K562 (cell line): Measurements from ENCODE around the gene MACROD2. TPM values are rescaled to one million over a fixed set of nuclear protein-coding genes. Genes with fewer than 3 reads are reported as not detected.

Source experiments
- ATAC-seq: fragments of 200-7000 bp; cut with Tn5 transposase; 3 replicates; pipeline ENCODE4 v1.9.1; 2020; ENCODE audit warnings: moderate library complexity
- BruUV-seq: library from RNA; stranded (reverse); fragments of 400-500 nt; replicated peaks from 2 replicates; lab custom pipeline; 2021; lab: Mats Ljungman, UMichigan
- CTCF ChIA-PET: fragments of 300-600 bp; formaldehyde crosslinking; extraction: SDS; loops from one replicate; lab custom pipeline; 2021; ENCODE audit warnings: low intra/inter-chr PET ratio; lab: Yijun Ruan, JAX
- POLR2A ChIA-PET: fragments of 300-600, 350-650 bp; sonication (Branson Sonifier 250); formaldehyde crosslinking; extraction: SDS; loops from one replicate; lab custom pipeline; 2021; ENCODE audit warnings: antibody characterized with exemption, inconsistent platforms; lab: Yijun Ruan, JAX
- DNase-seq, 4 experiments: peaks; one replicate each; pipeline versions ENCODE4 v3.0.0 to v3.0.0-alpha.2; 2011 to 2018; ENCODE audit warnings: low spot score in 3 of 4, mixed read lengths in 3 of 4; ENCODE audit errors: extremely low read depth in 1 of 4
- FAIRE-seq: peaks from 2 replicates; lab custom pipeline; 2011; peaks lifted over from hg19 to GRCh38; lab: Jason Lieb, UNC
- H2AFZ ChIP-seq: 2 replicates; pipeline ENCODE4 v1.6.0; 2011; ENCODE audit warnings: low read depth, low read length, control low read depth, inconsistent platforms
- H3K27ac ChIP-seq: fragments of 200-600 bp; 3 replicates; pipeline ENCODE4 v1.8.0; 2011; ENCODE audit warnings: low read depth, mild to moderate bottlenecking, control low read depth, inconsistent platforms, low read length, moderate library complexity, mixed read lengths; ENCODE audit errors: extremely low read depth
- H3K27me3 ChIP-seq, 2 experiments: fragments of 300-600 bp in 1 of 2; 2 replicates in 1 of 2; 3 replicates in 1 of 2; pipeline versions ENCODE4 v1.6.0 to v1.8.0; 2011; ENCODE audit warnings: inconsistent platforms in 2 of 2, low read length in 2 of 2, mild to moderate bottlenecking in 1 of 2, mixed read lengths in 1 of 2, moderate library complexity in 1 of 2; ENCODE audit not compliant: control insufficient read depth in 2 of 2, insufficient read depth in 2 of 2
- H3K36me3 ChIP-seq: fragments of 300-600 bp; 3 replicates; pipeline ENCODE4 v1.8.0; 2011; ENCODE audit warnings: mild to moderate bottlenecking, low read length, inconsistent platforms; ENCODE audit not compliant: control insufficient read depth, insufficient read depth
- H3K4me1 ChIP-seq, 2 experiments: fragments of 200-600 bp in 1 of 2; replicated peaks in 1 of 2; 2 replicates in 1 of 2; 3 replicates in 1 of 2; pipeline versions ENCODE4 v1.5.1 to v1.8.0; 2011; ENCODE audit warnings: inconsistent platforms in 2 of 2, low read length in 2 of 2, mild to moderate bottlenecking in 1 of 2, mixed read lengths in 1 of 2, moderate library complexity in 1 of 2; ENCODE audit not compliant: control insufficient read depth in 2 of 2, insufficient read depth in 2 of 2
- H3K4me2 ChIP-seq: 2 replicates; pipeline ENCODE4 v1.6.1; 2011; ENCODE audit warnings: low read length, control low read depth, inconsistent platforms, mixed read lengths; ENCODE audit not compliant: insufficient read depth
- H3K4me3 ChIP-seq: fragments of 200-600 bp; sonication (generic), shearing (Covaris generic); 2 replicates; pipeline ENCODE4 v1.5.1; 2016; ENCODE audit warnings: control low read depth, inconsistent platforms
- H3K79me2 ChIP-seq: fragments of 200-600 bp; 3 replicates; pipeline ENCODE4 v1.8.0; 2011; ENCODE audit warnings: low read length, inconsistent platforms; ENCODE audit not compliant: control insufficient read depth, insufficient read depth
- H3K9ac ChIP-seq, 2 experiments: 2 replicates each; pipeline versions ENCODE4 v1.6.0 to v1.6.1; 2011; ENCODE audit warnings: low read depth in 2 of 2, low read length in 2 of 2, control low read depth in 1 of 2, inconsistent platforms in 1 of 2, mild to moderate bottlenecking in 1 of 2, mixed read lengths in 1 of 2; ENCODE audit not compliant: insufficient read depth in 1 of 2
- H3K9me1 ChIP-seq: one replicate; pipeline ENCODE4 v1.6.0; 2011; ENCODE audit warnings: inconsistent platforms, mild to moderate bottlenecking, low read length, moderate library complexity; ENCODE audit not compliant: control insufficient read depth, insufficient read depth
- H3K9me3 ChIP-seq: replicated peaks from 2 replicates; pipeline ENCODE4 v1.5.1; 2011; ENCODE audit warnings: low read depth, low read length, inconsistent platforms; ENCODE audit not compliant: control insufficient read depth, insufficient read depth
- H4K20me1 ChIP-seq: replicated peaks from 2 replicates; pipeline ENCODE4 v1.6.1; 2011; ENCODE audit warnings: low read length, inconsistent platforms, mixed read lengths; ENCODE audit not compliant: control insufficient read depth, insufficient read depth
- BCL6 ChIP-seq: fragments of 250-450 bp; sonication (Bioruptor Pico); IDR thresholded peaks from 2 replicates; pipeline ENCODE4 v1.4.0; 2020
- CCAR2 ChIP-seq: fragments of 200-400 bp; formaldehyde crosslinking; IDR thresholded peaks from 2 replicates; pipeline ENCODE4 v1.6.1; 2017; ENCODE audit warnings: mild to moderate bottlenecking, low read depth, low read length
- CSDE1 ChIP-seq, 2 experiments: fragments of 450-650 bp; IDR thresholded peaks; 2 replicates each; pipeline ENCODE4 v1.6.1; 2016; ENCODE audit warnings: mild to moderate bottlenecking in 1 of 2
- GABPA ChIP-seq: fragments of 200-800 bp; sonication (Bioruptor generic); conservative IDR thresholded peaks from 2 replicates; pipeline ENCODE4 v1.6.1; 2016; ENCODE audit warnings: low read depth, missing genetic modification characterization, missing compliant biosample characterization
- GABPB1 ChIP-seq: sonication (generic); formaldehyde crosslinking; IDR thresholded peaks from 2 replicates; pipeline ENCODE4 v1.8.0; 2022; ENCODE audit warnings: mild to moderate bottlenecking, missing genetic modification reagents
- HEY1 ChIP-seq: fragments of 250-450 bp; sonication (Bioruptor Pico); IDR thresholded peaks from 2 replicates; pipeline ENCODE4 v1.5.0; 2020; ENCODE audit warnings: mild to moderate bottlenecking, moderate library complexity, borderline replicate concordance
- HMG20B ChIP-seq: fragments of 250-450 bp; sonication (Bioruptor Pico); IDR thresholded peaks from 2 replicates; pipeline ENCODE4 v1.5.0; 2021; ENCODE audit warnings: mild to moderate bottlenecking
- SOX6 ChIP-seq: fragments of 450-650 bp; IDR thresholded peaks from 2 replicates; pipeline ENCODE4 v1.6.1; 2014; ENCODE audit warnings: mild to moderate bottlenecking
- ZBED1 ChIP-seq: IDR thresholded peaks from 2 replicates; pipeline ENCODE4 v1.6.1; 2014
- ZBTB1 ChIP-seq: sonication (generic); formaldehyde crosslinking; IDR thresholded peaks from 2 replicates; pipeline ENCODE4 v1.8.1; 2023; ENCODE audit warnings: missing genetic modification reagents, low read depth, mild to moderate bottlenecking, borderline replicate concordance
- ZKSCAN1 ChIP-seq: fragments of 150-350 bp; IDR thresholded peaks from 2 replicates; pipeline ENCODE4 v1.6.1; 2016; ENCODE audit warnings: low read depth, low read length
- ZNF140 ChIP-seq: fragments of 250-450 bp; sonication (Bioruptor Pico); IDR thresholded peaks from 2 replicates; pipeline ENCODE4 v1.8.0; 2021; ENCODE audit warnings: moderate library complexity, mild to moderate bottlenecking, inconsistent platforms
- ZNF146 ChIP-seq: IDR thresholded peaks from one replicate; pipeline ENCODE4 v1.6.1; 2018; ENCODE audit warnings: missing compliant biosample characterization; ENCODE audit not compliant: unreplicated experiment
- ZNF175 ChIP-seq: fragments of 200-800 bp; sonication (Bioruptor generic); IDR thresholded peaks from 2 replicates; pipeline ENCODE4 v1.6.1; 2016; ENCODE audit warnings: low read depth, mild to moderate bottlenecking, missing genetic modification characterization, missing compliant biosample characterization
- ZNF384 ChIP-seq: IDR thresholded peaks from 2 replicates; pipeline ENCODE4 v1.6.1; 2012; ENCODE audit warnings: low read depth, low read length, improper control_type of control experiment
- ZNF57 ChIP-seq: fragments of 450-650 bp; formaldehyde crosslinking; IDR thresholded peaks from 2 replicates; pipeline ENCODE4 v1.4.0; 2020; ENCODE audit warnings: mild to moderate bottlenecking, moderate library complexity
- ZNF764 ChIP-seq: fragments of 250-450 bp; sonication (Bioruptor Pico); IDR thresholded peaks from 2 replicates; pipeline ENCODE4 v1.4.0; 2020; ENCODE audit warnings: low read depth, mild to moderate bottlenecking, moderate library complexity
- ZSCAN32 ChIP-seq: fragments of 450-650 bp; formaldehyde crosslinking; IDR thresholded peaks from 2 replicates; pipeline ENCODE4 v1.4.0; 2020; ENCODE audit warnings: mild to moderate bottlenecking, moderate library complexity
- WGBS: fragments of 100-300 bp; shearing (Covaris generic); methylation state at CpG from one replicate; pipeline ENCODE4 v1.1.6; 2016; ENCODE audit warnings: low coverage, mixed read lengths; ENCODE audit not compliant: insufficient coverage; ENCODE audit errors: missing lambda C conversion rate; 5-methylcytosine and 5-hydroxymethylcytosine counted together
- in situ Hi-C: fragments of 300-500 bp; cut with MboI; formaldehyde crosslinking; loops from 4 replicates; pipeline ENCODE4 v1.15.0; 2018; ENCODE audit warnings: inconsistent platforms, mixed read lengths
- intact Hi-C: fragments of 100-400 bp; cut with micrococcal nuclease; formaldehyde crosslinking; loops from 2 replicates; pipeline ENCODE4 v1.14.2; 2022
- polyA plus RNA-seq, 8 experiments: library from polyadenylated mRNA; depleted of rRNA in 4 of 8; stranded (reverse) in 5 of 8; unstranded in 3 of 8; fragments of >200 nt; fragmentation: Nextera tagmentation in 2 of 8; fragmentation: Illumina TruSeq in 1 of 8; extraction: Ambion mirVana in 2 of 8; extraction: Trizol in 1 of 8; gene quantifications; 2 replicates each; pipeline versions ENCODE4 v1.2.1 to v1.2.3, GENCODE V29; 2011 to 2014; ENCODE audit warnings: inconsistent platforms in 1 of 8, missing spikeins in 1 of 8
- total RNA-seq, 7 experiments: library from RNA; depleted of rRNA in 6 of 7; stranded (reverse); fragments of >200 nt in 6 of 7; fragmentation: Illumina TruSeq in 2 of 7; extraction: Trizol in 2 of 7; gene quantifications; 2 replicates each; pipeline versions ENCODE4 v1.2.1 to v1.2.3, GENCODE V29; 2011 to 2021; ENCODE audit warnings: low replicate concordance in 1 of 7
- TF ChIP-seq, protein P1 (sequence below): fragments of 250-450 bp; sonication (Bioruptor Pico); IDR thresholded peaks from 2 replicates; pipeline ENCODE4 v1.5.0; 2022; ENCODE audit warnings: mild to moderate bottlenecking
- TF ChIP-seq, protein P2 (sequence below): sonication (generic); formaldehyde crosslinking; IDR thresholded peaks from 2 replicates; pipeline ENCODE4 v1.8.0; 2022; ENCODE audit warnings: missing genetic modification reagents, mild to moderate bottlenecking, moderate library complexity, borderline replicate concordance
- TF ChIP-seq, protein P3 (sequence below): fragments of 450-650 bp; conservative IDR thresholded peaks from 2 replicates; pipeline ENCODE4 v1.6.1; 2016; ENCODE audit warnings: missing genetic modification characterization, low read depth, mild to moderate bottlenecking, missing compliant biosample characterization, moderate library complexity

The MACROD2 gene
- total and polyA plus RNA-seq, 9 of the 15 experiments (the other 6 are each of a cell fraction or from before 2014, with no cell fraction given) = not detected

DNA sequence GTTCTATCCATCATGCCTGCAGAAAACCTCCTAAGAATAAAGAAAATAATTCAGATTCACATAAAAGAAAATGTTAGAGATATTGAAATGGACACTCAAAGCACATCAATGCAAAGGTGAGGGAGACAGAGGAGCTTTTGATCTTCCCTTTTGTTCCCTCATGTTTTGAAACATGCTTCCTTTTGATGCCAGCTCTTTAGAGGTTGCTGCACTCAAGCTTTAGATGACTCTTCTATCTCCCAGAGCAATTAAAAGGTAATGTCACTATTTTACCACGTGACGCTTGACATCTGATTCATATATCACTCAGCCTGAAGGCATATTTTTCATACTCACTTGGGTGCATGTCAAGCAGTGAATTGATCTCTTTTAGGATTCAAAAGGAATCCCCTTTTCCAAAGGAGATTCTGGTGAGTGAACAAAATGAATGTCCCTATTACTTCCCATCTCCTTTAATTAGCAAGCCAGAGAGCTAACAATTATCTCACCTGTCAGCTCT, 1551.3 kb downstream of the MACROD2 start (continued):
- TF ChIP-seq, protein P1, sequence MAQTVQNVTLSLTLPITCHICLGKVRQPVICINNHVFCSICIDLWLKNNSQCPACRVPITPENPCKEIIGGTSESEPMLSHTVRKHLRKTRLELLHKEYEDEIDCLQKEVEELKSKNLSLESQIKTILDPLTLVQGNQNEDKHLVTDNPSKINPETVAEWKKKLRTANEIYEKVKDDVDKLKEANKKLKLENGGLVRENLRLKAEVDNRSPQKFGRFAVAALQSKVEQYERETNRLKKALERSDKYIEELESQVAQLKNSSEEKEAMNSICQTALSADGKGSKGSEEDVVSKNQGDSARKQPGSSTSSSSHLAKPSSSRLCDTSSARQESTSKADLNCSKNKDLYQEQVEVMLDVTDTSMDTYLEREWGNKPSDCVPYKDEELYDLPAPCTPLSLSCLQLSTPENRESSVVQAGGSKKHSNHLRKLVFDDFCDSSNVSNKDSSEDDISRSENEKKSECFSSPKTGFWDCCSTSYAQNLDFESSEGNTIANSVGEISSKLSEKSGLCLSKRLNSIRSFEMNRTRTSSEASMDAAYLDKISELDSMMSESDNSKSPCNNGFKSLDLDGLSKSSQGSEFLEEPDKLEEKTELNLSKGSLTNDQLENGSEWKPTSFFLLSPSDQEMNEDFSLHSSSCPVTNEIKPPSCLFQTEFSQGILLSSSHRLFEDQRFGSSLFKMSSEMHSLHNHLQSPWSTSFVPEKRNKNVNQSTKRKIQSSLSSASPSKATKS (CRISPR knock-in tag) = no peak
- TF ChIP-seq ZNF764 (no peak), CCAR2 (no peak), SOX6 (no peak), ZNF384 (no peak), ZNF175 (CRISPR knock-in tag) (no peak), ZNF57 (CRISPR knock-in tag) (no peak)
- TF ChIP-seq, all 486 proteins: peak for 0

DNA sequence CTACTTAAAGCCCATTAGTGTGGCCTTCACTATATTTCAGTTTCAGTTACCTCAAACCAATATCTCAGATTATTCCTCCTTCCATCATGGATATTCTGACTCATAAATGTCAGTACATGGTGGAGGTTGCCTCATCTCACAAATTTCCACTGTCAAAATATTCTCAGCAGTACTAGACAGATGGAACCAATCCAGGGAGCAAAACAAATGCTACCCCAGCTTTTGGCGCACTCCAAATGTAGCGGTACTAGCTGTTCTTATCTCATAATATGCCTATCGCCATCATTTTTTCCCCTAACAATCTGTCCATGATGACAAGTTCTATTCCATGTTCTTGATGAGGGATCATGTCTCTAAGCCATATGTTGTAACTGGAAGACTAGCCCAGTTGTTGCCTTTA, 1551.8 kb downstream of the MACROD2 start:
- no TSS peak for BruUV-seq
- FAIRE-seq = no peak
- H3K27ac ChIP-seq = no peak overlapping the region
- 9% methylated on average over 3 of the region's 3 CpGs for WGBS
- DNase-seq = no peak
- H3K4me1 ChIP-seq = no peaks in the 10 kb centered on the region
- no peak for ATAC-seq
- ChIA-PET POLR2A (no interaction called here), CTCF (no interaction called here)
- H3K4me3 ChIP-seq = no peak overlapping the region
- H3K27me3 ChIP-seq = no peaks in the 10 kb centered on the region
- intact Hi-C loops (no loop called here), in situ Hi-C loops (no loop called here)
- no peaks in the 10 kb centered on the region for H3K9me3 ChIP-seq
- no peak overlapping the region for H2AFZ ChIP-seq
- no peaks in the 10 kb centered on the region for H3K79me2 ChIP-seq
- no peaks in the 10 kb centered on the region for H4K20me1 ChIP-seq
- H3K9ac ChIP-seq = no peak overlapping the region
- no peak overlapping the region for H3K4me2 ChIP-seq
- H3K36me3 ChIP-seq = no peaks in the 10 kb centered on the region
- no peaks in the 10 kb centered on the region for H3K9me1 ChIP-seq
- TF ChIP-seq, protein P2, sequence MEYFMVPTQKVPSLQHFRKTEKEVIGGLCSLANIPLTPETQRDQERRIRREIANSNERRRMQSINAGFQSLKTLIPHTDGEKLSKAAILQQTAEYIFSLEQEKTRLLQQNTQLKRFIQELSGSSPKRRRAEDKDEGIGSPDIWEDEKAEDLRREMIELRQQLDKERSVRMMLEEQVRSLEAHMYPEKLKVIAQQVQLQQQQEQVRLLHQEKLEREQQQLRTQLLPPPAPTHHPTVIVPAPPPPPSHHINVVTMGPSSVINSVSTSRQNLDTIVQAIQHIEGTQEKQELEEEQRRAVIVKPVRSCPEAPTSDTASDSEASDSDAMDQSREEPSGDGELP (CRISPR knock-in tag) = no peak
- TF ChIP-seq HEY1 (CRISPR knock-in tag) = no peak
- TF ChIP-seq ZNF140 (CRISPR knock-in tag) = no peak
- no peak for TF ChIP-seq GABPA (tag)
- TF ChIP-seq, protein P3, sequence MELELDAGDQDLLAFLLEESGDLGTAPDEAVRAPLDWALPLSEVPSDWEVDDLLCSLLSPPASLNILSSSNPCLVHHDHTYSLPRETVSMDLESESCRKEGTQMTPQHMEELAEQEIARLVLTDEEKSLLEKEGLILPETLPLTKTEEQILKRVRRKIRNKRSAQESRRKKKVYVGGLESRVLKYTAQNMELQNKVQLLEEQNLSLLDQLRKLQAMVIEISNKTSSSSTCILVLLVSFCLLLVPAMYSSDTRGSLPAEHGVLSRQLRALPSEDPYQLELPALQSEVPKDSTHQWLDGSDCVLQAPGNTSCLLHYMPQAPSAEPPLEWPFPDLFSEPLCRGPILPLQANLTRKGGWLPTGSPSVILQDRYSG (tag) = no peak
- TF ChIP-seq ZSCAN32 (CRISPR knock-in tag) = no peak
- no peak for TF ChIP-seq BCL6 (CRISPR knock-in tag)
- no peak for TF ChIP-seq GABPB1 (CRISPR knock-in tag)
- TF ChIP-seq ZBTB1 (CRISPR knock-in tag) = no peak
- TF ChIP-seq CSDE1 (IDR thresholded peaks at IDR 0.05) = no peak
- TF ChIP-seq HMG20B (CRISPR knock-in tag) = no peak
- no peak for TF ChIP-seq ZKSCAN1
- no peak for TF ChIP-seq ZNF146 (CRISPR knock-in tag)
- no peak for TF ChIP-seq ZBED1
